Measurements from ENCODE around the gene CXCL3.

Gene CXCL3

GRCh38 chr4:74012130-74012529 lies 26.4 kb downstream of the CXCL3 start:
- H3K27ac Mint-ChIP-seq = no peak overlapping the region
- H3K4me1 Mint-ChIP-seq (ENCODE audit: low read depth) = no peaks in the 10 kb centered on the region
- no peak overlapping the region for H3K4me3 Mint-ChIP-seq
- no peaks in the 10 kb centered on the region for H3K9me3 Mint-ChIP-seq (ENCODE audit: low read depth)
- no peaks in the 10 kb centered on the region for H3K27me3 Mint-ChIP-seq
- H3K36me3 Mint-ChIP-seq = no peaks in the 10 kb centered on the region

DNA sequence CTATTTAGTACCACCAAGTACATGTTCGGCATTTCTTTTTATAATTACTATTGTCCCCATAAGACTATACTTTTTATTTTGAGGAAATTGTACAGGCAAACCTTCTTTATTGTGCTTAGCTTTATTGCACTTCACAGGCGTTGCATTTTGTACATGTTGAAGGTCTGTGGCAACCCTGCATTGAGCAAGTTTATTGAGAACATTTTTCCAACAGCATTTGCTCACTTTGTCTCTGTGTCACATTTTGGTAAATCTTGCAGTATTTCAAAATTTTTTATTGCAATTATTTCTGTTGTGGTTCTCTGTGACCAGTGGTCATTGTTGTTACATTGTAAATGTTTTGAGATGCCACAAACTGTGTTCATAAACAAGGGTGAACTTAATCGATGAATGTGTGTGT lies 29.2 kb downstream of the CXCL3 start:
- Mint-ChIP-seq H3K4me3 (no peak overlapping the region), H3K9me3 (ENCODE audit: low read depth) (no peaks in the 10 kb centered on the region), H3K27ac (no peak overlapping the region), H3K4me1 (ENCODE audit: low read depth) (no peaks in the 10 kb centered on the region), H3K36me3 (no peaks in the 10 kb centered on the region), H3K27me3 (no peaks in the 10 kb centered on the region)

DNA sequence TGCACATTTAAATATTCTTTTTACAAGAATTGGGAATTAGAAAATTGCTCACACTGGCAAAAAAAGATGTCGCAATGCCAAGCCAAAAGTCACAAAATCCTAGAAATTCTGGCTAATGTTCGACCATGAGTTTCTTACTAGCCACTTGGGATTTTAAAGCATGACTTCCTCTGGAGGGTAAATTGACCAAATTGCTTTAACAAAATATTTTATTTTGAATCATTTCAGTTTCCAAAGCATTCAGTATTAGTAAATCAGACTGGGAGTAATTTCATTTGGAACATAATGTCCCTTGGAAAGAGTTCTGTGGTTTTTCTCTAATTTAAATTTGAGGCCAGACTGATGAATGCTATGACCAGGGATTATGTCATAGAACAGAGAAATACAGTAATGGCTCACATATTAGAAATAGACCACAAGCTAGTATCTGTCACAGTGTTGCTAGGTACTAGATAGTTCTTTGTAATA lies 32.4 kb downstream of the CXCL3 start:
- Mint-ChIP-seq H3K36me3 (no peaks in the 10 kb centered on the region), H3K4me1 (ENCODE audit: low read depth) (no peaks in the 10 kb centered on the region), H3K27ac (no peak overlapping the region), H3K9me3 (ENCODE audit: low read depth) (no peaks in the 10 kb centered on the region), H3K4me3 (no peak overlapping the region), H3K27me3 (no peaks in the 10 kb centered on the region)

DNA sequence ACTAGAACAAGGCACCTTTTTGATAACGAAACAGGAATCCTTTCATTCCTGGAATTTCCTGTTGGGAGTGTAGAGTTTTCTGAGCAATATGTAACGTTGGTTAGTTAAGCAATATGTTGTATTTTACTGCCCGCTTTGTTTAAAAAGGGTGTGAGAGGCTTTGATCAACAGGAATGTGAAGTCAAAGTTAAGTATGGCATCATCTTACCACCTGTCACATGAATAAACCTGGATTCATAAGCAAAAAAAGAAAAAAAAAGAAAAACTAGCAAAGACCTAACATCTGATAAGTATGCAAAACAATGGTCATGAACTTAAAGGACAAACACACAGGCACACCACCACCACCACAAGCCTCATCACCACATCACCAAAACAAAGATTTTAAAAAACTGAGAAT lies 33.0 kb downstream of the CXCL3 start:
- Mint-ChIP-seq H3K27ac (no peak overlapping the region), H3K4me1 (ENCODE audit: low read depth) (no peaks in the 10 kb centered on the region), H3K4me3 (no peak overlapping the region), H3K9me3 (ENCODE audit: low read depth) (peaks cover 2% of the 10 kb centered on the region), H3K27me3 (no peaks in the 10 kb centered on the region), H3K36me3 (no peaks in the 10 kb centered on the region)

DNA sequence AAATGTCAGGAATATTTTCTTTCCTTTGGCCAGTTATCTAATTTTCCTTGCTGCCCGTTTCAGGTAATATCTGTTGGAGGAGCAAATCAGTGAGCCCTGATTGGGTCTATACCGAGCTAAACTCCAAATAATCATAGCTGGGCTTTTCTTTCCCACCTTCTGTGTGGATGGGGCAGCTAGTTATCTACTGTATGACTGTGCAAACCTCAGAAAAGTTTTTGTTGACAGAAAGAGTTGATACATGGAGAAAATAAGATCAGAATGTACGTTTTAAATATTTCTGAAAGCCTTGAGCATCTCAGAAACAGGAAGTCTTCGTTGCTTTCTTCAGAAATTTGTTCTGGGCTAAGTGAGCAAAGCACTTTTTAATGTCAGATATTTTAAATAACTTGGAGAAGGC lies 33.8 kb downstream of the CXCL3 start:
- Mint-ChIP-seq H3K27me3 (no peaks in the 10 kb centered on the region), H3K4me3 (no peak overlapping the region), H3K27ac (no peak overlapping the region), H3K9me3 (ENCODE audit: low read depth) (peaks cover 2% of the 10 kb centered on the region), H3K4me1 (ENCODE audit: low read depth) (no peaks in the 10 kb centered on the region), H3K36me3 (no peaks in the 10 kb centered on the region)

DNA sequence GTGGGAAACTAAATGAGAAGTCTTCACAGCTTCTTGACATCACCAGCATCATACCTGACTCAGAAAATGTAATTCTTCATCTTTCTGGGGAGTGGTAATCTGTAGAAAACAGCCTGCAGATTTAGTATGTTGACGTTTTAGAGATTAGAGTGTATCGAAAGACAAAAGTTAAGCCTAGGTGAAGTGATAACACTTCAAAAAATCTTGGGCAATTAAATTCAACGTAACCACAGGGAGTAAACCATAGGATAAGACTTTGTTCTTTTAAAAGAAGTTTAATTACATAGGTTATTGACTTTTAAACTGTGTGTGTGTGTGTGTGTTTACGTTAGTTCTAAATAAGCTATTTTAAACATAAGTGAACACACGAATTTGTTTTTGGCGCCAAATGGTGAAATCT lies 38.2 kb downstream of the CXCL3 start:
- Mint-ChIP-seq H3K4me1 (ENCODE audit: low read depth) (no peaks in the 10 kb centered on the region), H3K4me3 (no peak overlapping the region), H3K27me3 (peaks cover 4% of the 10 kb centered on the region), H3K27ac (no peak overlapping the region), H3K36me3 (no peaks in the 10 kb centered on the region), H3K9me3 (ENCODE audit: low read depth) (peaks cover 2% of the 10 kb centered on the region)

- Mint-ChIP-seq H3K27me3 (peaks cover 5% of the 10 kb centered on the region), H3K4me3 (no peak within 1 kb of the TSS), H3K27ac (no peak within 1 kb of the TSS), H3K9me3 (ENCODE audit: low read depth) (peaks cover 2% of the 10 kb centered on the region), H3K4me1 (ENCODE audit: low read depth) (no peaks in the 10 kb centered on the region), H3K36me3 (no peaks in the 10 kb centered on the region)
These were observed 40.2 kb downstream of the CXCL3 start, which contains the start of gene CXCL5 for GRCh38 chr4:73998040-73999011. TSS of gene CXCL5 (minus strand) at chr4:73998677. CDS start at chr4:73998581, 96 bp downstream.

DNA sequence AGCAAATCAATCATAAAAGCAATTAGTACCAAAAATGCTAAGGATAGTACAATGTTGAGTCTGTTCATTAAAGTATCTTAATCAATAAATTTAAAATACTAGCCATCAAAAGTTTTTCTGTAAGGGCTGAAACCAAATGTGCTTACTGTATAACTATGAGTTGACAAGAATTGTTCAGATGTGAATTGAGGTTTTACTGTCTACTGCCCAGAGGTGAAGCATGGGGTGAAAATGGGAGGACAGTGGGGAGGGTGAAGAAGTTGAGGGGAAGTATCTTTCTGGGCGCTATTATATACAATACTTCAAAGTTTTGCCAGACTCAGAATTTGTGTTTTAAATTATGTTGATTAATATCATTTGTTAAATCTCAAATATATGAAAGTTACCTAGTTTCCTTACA lies 46.4 kb downstream of the CXCL3 start:
- Mint-ChIP-seq H3K4me3 (no peak overlapping the region), H3K9me3 (ENCODE audit: low read depth) (no peaks in the 10 kb centered on the region), H3K27ac (no peak overlapping the region), H3K4me1 (ENCODE audit: low read depth) (no peaks in the 10 kb centered on the region), H3K36me3 (no peaks in the 10 kb centered on the region), H3K27me3 (peaks cover 2% of the 10 kb centered on the region)

DNA sequence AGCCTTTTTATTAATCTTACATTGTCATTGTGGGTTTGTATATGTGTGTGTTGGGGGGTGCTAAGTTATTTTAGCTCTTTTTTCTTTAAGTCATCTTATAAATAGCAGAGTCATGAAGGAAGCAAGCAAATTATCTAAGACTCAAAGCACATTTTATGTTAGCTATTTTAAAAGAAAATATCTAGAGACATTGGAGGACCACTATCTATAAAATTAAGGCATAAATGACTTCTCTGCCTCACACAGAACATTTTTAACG lies 46.8 kb downstream of the CXCL3 start:
- Mint-ChIP-seq H3K4me1 (ENCODE audit: low read depth) (no peaks in the 10 kb centered on the region), H3K27me3 (peaks cover 2% of the 10 kb centered on the region), H3K36me3 (no peaks in the 10 kb centered on the region), H3K9me3 (ENCODE audit: low read depth) (no peaks in the 10 kb centered on the region), H3K27ac (no peak overlapping the region), H3K4me3 (no peak overlapping the region)

DNA sequence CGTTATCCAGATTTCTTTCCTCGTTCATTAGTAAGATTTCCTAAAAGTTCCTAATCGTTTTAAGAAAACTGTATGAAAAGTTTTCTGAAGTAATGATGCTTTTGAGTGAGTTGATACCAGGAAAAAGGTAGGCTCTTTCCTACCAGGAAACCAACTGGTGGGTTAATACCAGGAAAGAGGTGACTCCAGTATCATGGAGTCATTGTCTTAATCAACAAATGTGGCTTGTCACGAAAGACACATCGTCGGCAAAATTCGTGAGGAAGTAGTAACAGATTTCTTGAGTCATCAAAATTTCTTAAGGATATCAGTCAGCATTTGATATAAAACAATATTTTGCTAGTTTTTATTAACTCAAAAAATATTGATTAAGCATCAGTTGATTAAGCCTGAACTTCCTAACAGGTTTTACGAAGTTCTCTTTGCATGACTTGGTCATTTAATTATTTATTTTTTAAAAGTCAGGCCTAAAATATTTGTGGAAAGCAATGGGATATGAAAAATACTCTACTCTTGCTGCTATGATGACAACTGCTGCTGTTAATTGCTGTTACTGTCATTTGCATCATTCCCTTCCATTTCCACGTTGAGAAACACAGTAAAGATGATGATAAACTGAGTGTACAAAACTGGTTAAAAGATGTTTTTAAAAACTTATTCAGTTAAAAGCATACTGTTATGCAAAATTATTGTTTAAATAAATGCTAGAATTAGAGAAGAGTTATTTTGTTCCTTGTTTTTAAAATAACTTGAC lies 47.3 kb downstream of the CXCL3 start:
- H3K27ac Mint-ChIP-seq = no peak overlapping the region
- H3K27me3 Mint-ChIP-seq = peaks cover 2% of the 10 kb centered on the region

DNA sequence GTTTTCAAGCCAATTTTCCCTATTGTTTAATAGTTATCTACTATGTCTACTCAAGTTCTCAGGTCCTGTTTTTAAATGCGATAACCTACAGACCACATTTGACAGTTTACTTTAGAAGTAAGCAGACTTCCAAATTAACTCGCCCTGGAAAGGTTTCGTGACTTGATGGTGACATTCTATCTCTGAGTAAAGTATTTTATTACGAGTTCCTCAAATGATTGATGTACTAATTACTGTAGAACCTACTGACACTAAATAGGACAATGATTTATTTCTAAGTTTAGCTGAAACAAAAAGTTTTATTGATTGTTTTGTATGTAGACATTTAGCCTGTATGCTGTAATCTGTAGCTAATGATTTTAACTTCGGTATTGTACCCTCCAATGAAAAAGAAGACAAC lies 48.6 kb downstream of the CXCL3 start:
- no peaks in the 10 kb centered on the region for H3K36me3 Mint-ChIP-seq
- H3K27ac Mint-ChIP-seq = no peak overlapping the region
- peaks cover 2% of the 10 kb centered on the region for H3K27me3 Mint-ChIP-seq
- no peaks in the 10 kb centered on the region for H3K9me3 Mint-ChIP-seq (ENCODE audit: low read depth)
- no peak overlapping the region for H3K4me3 Mint-ChIP-seq
- H3K4me1 Mint-ChIP-seq (ENCODE audit: low read depth) = no peaks in the 10 kb centered on the region

More for the DNA sequence above, 47.3 kb downstream of the CXCL3 start:
- H3K4me3 Mint-ChIP-seq = no peak overlapping the region
- H3K9me3 Mint-ChIP-seq (ENCODE audit: low read depth) = no peaks in the 10 kb centered on the region
- H3K4me1 Mint-ChIP-seq (ENCODE audit: low read depth) = no peaks in the 10 kb centered on the region
- no peaks in the 10 kb centered on the region for H3K36me3 Mint-ChIP-seq

DNA sequence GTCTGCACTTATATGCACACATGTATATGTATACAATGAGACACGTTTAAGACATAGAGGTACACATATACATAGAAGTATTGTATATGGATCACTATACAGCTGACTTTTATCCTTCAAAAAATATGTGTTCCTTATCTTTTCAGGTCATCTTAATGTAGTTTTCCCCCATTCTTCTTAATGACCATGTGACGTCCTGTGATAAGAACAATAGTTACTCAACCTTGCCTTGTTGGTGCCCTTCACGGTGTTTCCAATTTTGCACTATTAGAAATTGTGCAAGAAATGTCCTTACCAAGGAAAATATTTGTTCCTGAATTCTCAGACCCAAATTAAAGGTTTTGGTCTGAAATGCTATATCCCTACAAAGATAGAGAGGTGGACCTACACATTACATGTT lies 49.5 kb downstream of the CXCL3 start:
- no peak overlapping the region for H3K27ac Mint-ChIP-seq
- no peaks in the 10 kb centered on the region for H3K27me3 Mint-ChIP-seq
- no peaks in the 10 kb centered on the region for H3K36me3 Mint-ChIP-seq
- no peaks in the 10 kb centered on the region for H3K4me1 Mint-ChIP-seq (ENCODE audit: low read depth)
- no peak overlapping the region for H3K4me3 Mint-ChIP-seq
- H3K9me3 Mint-ChIP-seq (ENCODE audit: low read depth) = no peaks in the 10 kb centered on the region

DNA sequence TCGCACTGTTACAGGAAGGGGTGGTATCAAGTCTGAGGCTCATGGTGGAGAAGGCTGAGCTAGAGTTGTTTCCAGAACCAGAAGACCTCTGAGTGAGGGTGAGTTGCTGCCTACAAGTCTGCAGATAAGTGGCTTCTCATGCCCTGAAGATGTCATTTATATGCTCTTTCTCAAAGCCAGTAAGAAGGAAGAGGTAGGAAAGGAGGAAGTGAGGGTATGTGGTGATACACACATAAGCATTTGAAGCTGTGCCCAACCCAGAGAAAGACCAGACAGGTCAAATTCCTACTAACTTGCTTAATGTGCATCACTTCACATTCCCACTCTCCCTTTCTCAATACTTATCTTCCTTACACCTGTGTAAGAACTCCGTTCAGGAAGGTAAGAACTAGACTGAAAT lies 50.4 kb downstream of the CXCL3 start, which contains the start of gene PPBP:
PPBP (minus strand) TSS at position 130 of the 400 bp plus-strand sequence; CDS start at position 43, 87 bp downstream.
- no peak within 1 kb of the TSS for H3K27ac Mint-ChIP-seq
- no peak within 1 kb of the TSS for H3K4me3 Mint-ChIP-seq
- H3K36me3 Mint-ChIP-seq = no peaks in the 10 kb centered on the region
- no peaks in the 10 kb centered on the region for H3K9me3 Mint-ChIP-seq (ENCODE audit: low read depth)
- no peaks in the 10 kb centered on the region for H3K4me1 Mint-ChIP-seq (ENCODE audit: low read depth)
- no peaks in the 10 kb centered on the region for H3K27me3 Mint-ChIP-seq
